Measurements from ENCODE around the gene RAD51AP1. TPM values are rescaled to one million over a fixed set of nuclear protein-coding genes. Genes with fewer than 3 reads are reported as not detected.

RAD51AP1 gene
- polyA plus RNA-seq, 1 donor (not counting 4 experiments of a cell fraction or from before 2014, with no cell fraction given): 13.0 TPM

DNA sequence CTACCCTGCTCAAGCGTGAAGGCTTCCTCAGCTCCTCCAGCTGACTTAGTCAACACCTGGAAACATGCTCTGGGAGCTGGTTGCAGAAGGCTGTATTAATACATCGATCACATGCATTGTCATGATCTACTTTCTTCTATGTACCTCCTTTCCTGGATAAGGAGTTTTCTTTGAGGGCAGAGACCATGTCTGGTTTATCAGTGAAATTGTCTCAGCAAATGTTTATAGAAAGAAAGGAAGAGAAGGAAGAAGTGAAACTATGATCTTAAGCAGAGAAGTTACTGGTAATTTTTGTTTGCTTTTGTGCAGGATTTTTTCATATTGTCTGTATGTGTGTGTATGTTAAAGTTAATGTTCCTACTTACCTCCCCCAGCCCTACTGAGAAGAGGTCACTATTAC is 27.8 kb downstream of the RAD51AP1 start:
- dilution Hi-C loops (cut with MboI; ENCODE audit: extremely low pct_ligation_motif_present, low sequenced_read_pairs): no loop called here
- Histone ChIP-seq H3K9me1 (ENCODE audit: control insufficient read depth, extremely low read depth, insufficient read depth, low read length) (no peaks in the 10 kb centered on the region), H3K79me2 (ENCODE audit: control insufficient read depth, insufficient read depth, low read length) (no peaks in the 10 kb centered on the region), H3K9ac (ENCODE audit: control insufficient read depth, extremely low read depth, insufficient read depth, low read length) (no peak overlapping the region), H2AFZ (ENCODE audit: control insufficient read depth, low read length) (no peak overlapping the region), H3K4me2 (ENCODE audit: control insufficient read depth, extremely low read depth, insufficient read depth, low read depth, low read length) (no peak overlapping the region), H3K4me3 (ENCODE audit: control insufficient read depth in 2 of 3, extremely low read depth in 1 of 3, insufficient read depth in 2 of 3, low read depth in 1 of 3, low read length in 3 of 3) (no peak overlapping the region), H4K20me1 (ENCODE audit: control insufficient read depth, extremely low read depth, insufficient read depth, low read length) (no peaks in the 10 kb centered on the region), H3K27me3 (ENCODE audit: control insufficient read depth, extremely low read depth, insufficient read depth, low read length) (peaks cover 4% of the 10 kb centered on the region), H3K36me3 (ENCODE audit: control insufficient read depth in 2 of 2, extremely low read depth in 1 of 2, insufficient read depth in 2 of 2, low read length in 2 of 2) (no peaks in the 10 kb centered on the region), H3K9me3 (ENCODE audit: control insufficient read depth, low read depth, low read length) (no peaks in the 10 kb centered on the region), H3K4me1 (ENCODE audit: control insufficient read depth, extremely low read depth, insufficient read depth, low read length) (no peaks in the 10 kb centered on the region), H3K27ac (ENCODE audit: control insufficient read depth, insufficient read depth, low read length) (no peak overlapping the region)
- TF ChIP-seq, protein P1, sequence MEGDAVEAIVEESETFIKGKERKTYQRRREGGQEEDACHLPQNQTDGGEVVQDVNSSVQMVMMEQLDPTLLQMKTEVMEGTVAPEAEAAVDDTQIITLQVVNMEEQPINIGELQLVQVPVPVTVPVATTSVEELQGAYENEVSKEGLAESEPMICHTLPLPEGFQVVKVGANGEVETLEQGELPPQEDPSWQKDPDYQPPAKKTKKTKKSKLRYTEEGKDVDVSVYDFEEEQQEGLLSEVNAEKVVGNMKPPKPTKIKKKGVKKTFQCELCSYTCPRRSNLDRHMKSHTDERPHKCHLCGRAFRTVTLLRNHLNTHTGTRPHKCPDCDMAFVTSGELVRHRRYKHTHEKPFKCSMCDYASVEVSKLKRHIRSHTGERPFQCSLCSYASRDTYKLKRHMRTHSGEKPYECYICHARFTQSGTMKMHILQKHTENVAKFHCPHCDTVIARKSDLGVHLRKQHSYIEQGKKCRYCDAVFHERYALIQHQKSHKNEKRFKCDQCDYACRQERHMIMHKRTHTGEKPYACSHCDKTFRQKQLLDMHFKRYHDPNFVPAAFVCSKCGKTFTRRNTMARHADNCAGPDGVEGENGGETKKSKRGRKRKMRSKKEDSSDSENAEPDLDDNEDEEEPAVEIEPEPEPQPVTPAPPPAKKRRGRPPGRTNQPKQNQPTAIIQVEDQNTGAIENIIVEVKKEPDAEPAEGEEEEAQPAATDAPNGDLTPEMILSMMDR (optimal IDR thresholded peaks at IDR 0.05 in 1 of 3, IDR thresholded peaks at IDR 0.05 in 1 of 3, conservative IDR thresholded peaks at IDR 0.05 in 1 of 3; ENCODE audit: extremely low read depth in 1 of 3, insufficient read depth in 2 of 3, low read length in 3 of 3): no peak
- no peak for DNase-seq (ENCODE audit: low read depth, low spot score)
- FAIRE-seq: no peak

DNA sequence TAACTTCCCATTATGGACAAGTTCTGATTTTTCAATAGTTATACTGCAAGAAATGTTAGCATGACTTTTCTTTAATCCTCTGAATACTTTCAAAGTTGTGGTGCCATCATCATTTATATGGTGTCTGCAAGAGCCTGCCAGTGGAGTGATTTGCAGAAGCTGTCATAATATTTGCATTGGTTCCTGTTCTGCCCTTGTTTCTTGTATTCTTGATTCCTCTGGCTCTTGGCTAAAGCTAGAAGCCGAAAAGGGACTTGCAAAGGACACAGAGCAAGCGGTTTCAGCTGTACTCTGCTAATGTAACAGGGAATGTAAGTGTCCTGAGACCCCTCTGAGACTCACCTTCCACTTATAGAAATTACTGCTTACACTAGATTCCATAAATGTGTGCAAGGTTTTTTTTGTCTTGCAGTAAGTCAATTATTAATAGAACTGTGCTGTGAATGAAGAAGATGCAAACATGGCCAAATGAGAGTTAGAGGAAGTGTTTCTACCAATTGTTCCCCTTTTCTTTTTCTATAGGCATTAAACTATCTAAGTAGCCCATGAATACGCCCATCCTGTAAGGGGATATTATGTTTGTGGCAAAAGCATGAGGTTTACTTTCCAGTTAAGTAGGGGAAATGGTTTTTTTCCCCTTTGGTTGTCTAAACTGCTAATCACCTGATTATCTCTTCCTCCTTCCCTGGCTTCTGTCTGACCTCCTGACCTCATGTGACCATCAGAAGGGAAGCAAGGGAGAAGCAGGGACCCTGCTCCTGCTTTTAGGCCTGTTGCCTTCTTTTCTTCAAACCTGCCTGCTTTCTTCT is 28.6 kb downstream of the RAD51AP1 start:
- no peaks in the 10 kb centered on the region for H3K9me3 ChIP-seq (ENCODE audit: control insufficient read depth, low read depth, low read length)
- no peak overlapping the region for H3K4me2 ChIP-seq (ENCODE audit: control insufficient read depth, extremely low read depth, insufficient read depth, low read depth, low read length)
- H3K4me1 ChIP-seq (ENCODE audit: control insufficient read depth, extremely low read depth, insufficient read depth, low read length): no peaks in the 10 kb centered on the region
- dilution Hi-C loops (cut with MboI; ENCODE audit: extremely low pct_ligation_motif_present, low sequenced_read_pairs): no loop called here
- FAIRE-seq (no peak), DNase-seq (ENCODE audit: low read depth, low spot score) (no peak)
- H2AFZ ChIP-seq (ENCODE audit: control insufficient read depth, low read length): no peak overlapping the region
- H3K79me2 ChIP-seq (ENCODE audit: control insufficient read depth, insufficient read depth, low read length): no peaks in the 10 kb centered on the region
- no peaks in the 10 kb centered on the region for H3K36me3 ChIP-seq (ENCODE audit: control insufficient read depth in 2 of 2, extremely low read depth in 1 of 2, insufficient read depth in 2 of 2, low read length in 2 of 2)
- H3K27ac ChIP-seq (ENCODE audit: control insufficient read depth, insufficient read depth, low read length): no peak overlapping the region
- TF ChIP-seq EZH2 (IDR thresholded peaks at IDR 0.05; ENCODE audit: low read length): no peak
- TF ChIP-seq, protein P1 (optimal IDR thresholded peaks at IDR 0.05 in 1 of 3, IDR thresholded peaks at IDR 0.05 in 1 of 3, conservative IDR thresholded peaks at IDR 0.05 in 1 of 3; ENCODE audit: extremely low read depth in 1 of 3, insufficient read depth in 2 of 3, low read length in 3 of 3): no peak
- no peaks in the 10 kb centered on the region for H4K20me1 ChIP-seq (ENCODE audit: control insufficient read depth, extremely low read depth, insufficient read depth, low read length)
- H3K27me3 ChIP-seq (ENCODE audit: control insufficient read depth, extremely low read depth, insufficient read depth, low read length): peaks cover 3% of the 10 kb centered on the region
- no peak overlapping the region for H3K4me3 ChIP-seq (ENCODE audit: control insufficient read depth in 2 of 3, extremely low read depth in 1 of 3, insufficient read depth in 2 of 3, low read depth in 1 of 3, low read length in 3 of 3)
- no peaks in the 10 kb centered on the region for H3K9me1 ChIP-seq (ENCODE audit: control insufficient read depth, extremely low read depth, insufficient read depth, low read length)
- no peak overlapping the region for H3K9ac ChIP-seq (ENCODE audit: control insufficient read depth, extremely low read depth, insufficient read depth, low read length)
